B cell (primary cell): ENCODE results near the gene RABL3. TPM values are rescaled to one million over a fixed set of nuclear protein-coding genes. Genes with fewer than 3 reads are reported as not detected.

Experiments
- ATAC-seq: fragments of 200-7000 bp; cut with Tn5 transposase; one replicate; pipeline ENCODE4 v1.10.0; 2021; ENCODE audit warnings: low read depth, mild to moderate bottlenecking, moderate number of reproducible peaks, moderate library complexity
- CTCF ChIA-PET: fragments of 350-600 bp; sonication (Branson Sonifier 250); formaldehyde crosslinking; loops from one replicate; lab custom pipeline; 2021; ENCODE audit warnings: antibody characterized with exemption, inconsistent platforms; lab: Charles Lee
- POLR2A ChIA-PET: fragments of 350-600 bp; sonication (Branson Sonifier 250); formaldehyde crosslinking; loops from one replicate; lab custom pipeline; 2021; ENCODE audit warnings: antibody characterized with exemption; lab: Charles Lee
- DNase-seq: peaks from one replicate; pipeline ENCODE4 v3.0.0; 2013
- H2AFZ ChIP-seq: 2 replicates; pipeline ENCODE4 v1.6.1; 2012; ENCODE audit warnings: mild to moderate bottlenecking, low read depth, low read length; ENCODE audit not compliant: insufficient read depth, poor library complexity, severe bottlenecking
- H3K27ac ChIP-seq, 2 donors: 1 replicate in 1 of 2; 2 replicates in 1 of 2; pipeline ENCODE4 v1.5.1; 2012 to 2013; ENCODE audit warnings: low read length in 2 of 2, mild to moderate bottlenecking in 2 of 2, moderate library complexity in 1 of 2
- H3K27me3 ChIP-seq, 4 experiments: fragments of 200-600 bp in 1 of 4; sonication (generic) in 1 of 4; replicated peaks in 1 of 4; 1 replicate in 2 of 4; 2 replicates in 2 of 4; pipeline versions ENCODE4 v1.6.1 to v1.7.0; 2013 to 2016; ENCODE audit warnings: low read length in 3 of 4, mild to moderate bottlenecking in 2 of 4, mixed read lengths in 1 of 4, moderate library complexity in 1 of 4; ENCODE audit not compliant: insufficient read depth in 4 of 4, control insufficient read depth in 3 of 4; ENCODE audit errors: control extremely low read depth in 1 of 4
- H3K36me3 ChIP-seq, 2 experiments: replicated peaks in 1 of 2; 1 replicate in 1 of 2; 2 replicates in 1 of 2; pipeline versions ENCODE4 v1.6.1 to v1.7.1; 2013; ENCODE audit warnings: low read length in 1 of 2; ENCODE audit not compliant: insufficient read depth in 2 of 2, control insufficient read depth in 1 of 2; ENCODE audit errors: control extremely low read depth in 1 of 2, extremely low read depth in 1 of 2
- H3K4me1 ChIP-seq, 2 donors: fragments of 200-600 bp in 1 of 2; sonication (generic) in 1 of 2; 1 replicate in 1 of 2; 2 replicates in 1 of 2; pipeline versions ENCODE4 v1.5.1 to v1.6.1; 2013 to 2017; ENCODE audit warnings: low read length in 2 of 2; ENCODE audit not compliant: control insufficient read depth in 2 of 2, insufficient read depth in 2 of 2
- H3K4me2 ChIP-seq: replicated peaks from 2 replicates; pipeline ENCODE3; 2012; ENCODE audit warnings: mild to moderate bottlenecking, low read depth, low read length; ENCODE audit not compliant: poor library complexity, severe bottlenecking
- H3K4me3 ChIP-seq, 5 experiments: fragments of 200-600 bp in 1 of 5; sonication (generic) in 1 of 5; 1 replicate in 3 of 5; 2 replicates in 2 of 5; pipeline versions ENCODE4 v1.5.1 to v1.7.0; 2011 to 2016; ENCODE audit warnings: low read length in 4 of 5, mild to moderate bottlenecking in 4 of 5, low read depth in 2 of 5, control low read depth in 1 of 5, moderate library complexity in 1 of 5; ENCODE audit not compliant: insufficient read depth in 1 of 5; ENCODE audit errors: control extremely low read depth in 1 of 5, extremely low read depth in 1 of 5
- H3K79me2 ChIP-seq: fragments of 200-600 bp; sonication (generic); one replicate; pipeline ENCODE4 v1.6.0; 2016; ENCODE audit warnings: low read length; ENCODE audit not compliant: control insufficient read depth, insufficient read depth
- H3K9ac ChIP-seq: fragments of 200-600 bp; sonication (generic); 2 replicates; pipeline ENCODE4 v1.6.1; 2017; ENCODE audit warnings: mild to moderate bottlenecking, low read length, moderate library complexity
- H3K9me3 ChIP-seq, 3 donors: one replicate each; pipeline versions ENCODE4 v1.6.1 to v1.7.1; 2013; ENCODE audit warnings: low read length in 2 of 3; ENCODE audit not compliant: control insufficient read depth in 2 of 3, insufficient read depth in 1 of 3; ENCODE audit errors: control extremely low read depth in 1 of 3
- H4K20me1 ChIP-seq: 2 replicates; pipeline ENCODE4 v1.6.0; 2012; ENCODE audit warnings: mild to moderate bottlenecking, low read length; ENCODE audit not compliant: insufficient read depth, control insufficient read depth, poor library complexity, severe bottlenecking
- H3K27ac Mint-ChIP-seq: one replicate; pipeline ENCODE4 v1.8.0; 2021; ENCODE audit warnings: mixed read lengths
- H3K27me3 Mint-ChIP-seq: one replicate; pipeline ENCODE4 v1.8.0; 2021; ENCODE audit warnings: mixed read lengths
- H3K4me1 Mint-ChIP-seq: one replicate; pipeline ENCODE4 v1.8.0; 2021; ENCODE audit warnings: mixed read lengths
- H3K4me3 Mint-ChIP-seq: one replicate; pipeline ENCODE4 v1.8.0; 2021; ENCODE audit warnings: mixed read lengths
- H3K9me3 Mint-ChIP-seq: one replicate; pipeline ENCODE4 v1.8.0; 2022; ENCODE audit warnings: mixed read lengths; ENCODE audit not compliant: insufficient read depth
- CTCF ChIP-seq: fragments of 200-600 bp; IDR thresholded peaks from one replicate; pipeline ENCODE4 v1.8.0; 2022; ENCODE audit warnings: antibody characterized with exemption, mild to moderate bottlenecking
- EZH2 ChIP-seq: IDR thresholded peaks from 2 replicates; pipeline ENCODE4 v1.6.1; 2012; ENCODE audit warnings: borderline replicate concordance, low read depth, mild to moderate bottlenecking, moderate library complexity, low read length; ENCODE audit not compliant: insufficient read depth, poor library complexity, severe bottlenecking
- WGBS: methylation state at CpG from one replicate; pipeline ENCODE4 v1.1.5; 2013; ENCODE audit warnings: missing lambda C conversion rate; ENCODE audit not compliant: insufficient coverage; 5-methylcytosine and 5-hydroxymethylcytosine counted together
- intact Hi-C: fragments of 100-400 bp; cut with micrococcal nuclease; formaldehyde crosslinking; loops from one replicate; pipeline ENCODE4 v1.10.0; 2022
- polyA plus RNA-seq: library from polyadenylated mRNA; depleted of rRNA; stranded (reverse); fragments of >200 nt; gene quantifications from 2 replicates; pipeline ENCODE4 v1.2.3, GENCODE V29; 2012
- total RNA-seq, 2 donors: library from RNA; stranded (reverse); fragments of 120-200 nt in 1 of 2; gene quantifications; 1 replicate in 1 of 2; 2 replicates in 1 of 2; pipeline versions ENCODE4 v1.2.3 to v1.2.4, GENCODE V29; 2013 to 2022

RABL3 gene
- total and polyA plus RNA-seq, 2 donors (not counting 1 experiment from before 2014, with no cell fraction given) = 2.5 to 18.8 TPM

GRCh38 chr3:120673116-120673515, 69.2 kb downstream of the RABL3 start:
- no peaks in the 10 kb centered on the region for H3K9me3 Mint-ChIP-seq

GRCh38 chr3:120670576-120670975, 71.7 kb downstream of the RABL3 start:
- Mint-ChIP-seq H3K4me1 (no peaks in the 10 kb centered on the region), H3K9me3 (no peaks in the 10 kb centered on the region), H3K27ac (no peak overlapping the region), H3K27me3 (peaks cover 10% of the 10 kb centered on the region), H3K4me3 (no peak overlapping the region)
- no peak overlapping the region for H3K4me2 ChIP-seq
- no peak overlapping the region for H3K27ac ChIP-seq
- H3K27me3 ChIP-seq = no peaks in the 10 kb centered on the region
- H3K4me3 ChIP-seq = no peak overlapping the region
- TF ChIP-seq EZH2 = no peak
- no peak for TF ChIP-seq CTCF
- intact Hi-C loops = no loop called here
- no peak overlapping the region for H3K9ac ChIP-seq
- 57% methylated on average over 1 of the region's 2 CpGs for WGBS
- no peaks in the 10 kb centered on the region for H3K79me2 ChIP-seq
- H4K20me1 ChIP-seq = no peaks in the 10 kb centered on the region
- DNase-seq (no peak), ATAC-seq (no peak)
- no peaks in the 10 kb centered on the region for H3K9me3 ChIP-seq
- POLR2A ChIA-PET = no interaction called here
- H3K4me1 ChIP-seq = no peaks in the 10 kb centered on the region
- no peak overlapping the region for H2AFZ ChIP-seq
- CTCF ChIA-PET = no interaction called here
- no peaks in the 10 kb centered on the region for H3K36me3 ChIP-seq

More at GRCh38 chr3:120673116-120673515, 69.2 kb downstream of the RABL3 start:
- Histone ChIP-seq H3K27ac (no peak overlapping the region), H3K79me2 (no peaks in the 10 kb centered on the region), H3K36me3 (no peaks in the 10 kb centered on the region), H3K4me3 (no peak overlapping the region), H3K9me3 (peaks cover 0 to 6% (median 0%) of the 10 kb centered on the region in 3 donors), H3K9ac (no peak overlapping the region), H3K4me2 (no peak overlapping the region), H4K20me1 (no peaks in the 10 kb centered on the region), H3K27me3 (no peaks in the 10 kb centered on the region), H3K4me1 (peaks cover under 1% of the 10 kb centered on the region in 2 donors), H2AFZ (no peak overlapping the region)
- no peak for TF ChIP-seq CTCF
- TF ChIP-seq EZH2 = no peak
- POLR2A ChIA-PET = no interaction called here
- 100% methylated on average over 1 of the region's 2 CpGs for WGBS
- Mint-ChIP-seq H3K27me3 (peaks cover 3% of the 10 kb centered on the region), H3K27ac (no peak overlapping the region), H3K4me1 (no peaks in the 10 kb centered on the region), H3K4me3 (no peak overlapping the region)
- intact Hi-C loops = no loop called here
- ATAC-seq (no peak), DNase-seq (no peak)
- CTCF ChIA-PET = no interaction called here
